Measurements from ENCODE around the gene MATK.
"Not testable (repeated sequence)": the region's sequence is repeated elsewhere in the genome, so short reads cannot be mapped to it uniquely, and the experiment has no call there.

Gene MATK

DNA sequence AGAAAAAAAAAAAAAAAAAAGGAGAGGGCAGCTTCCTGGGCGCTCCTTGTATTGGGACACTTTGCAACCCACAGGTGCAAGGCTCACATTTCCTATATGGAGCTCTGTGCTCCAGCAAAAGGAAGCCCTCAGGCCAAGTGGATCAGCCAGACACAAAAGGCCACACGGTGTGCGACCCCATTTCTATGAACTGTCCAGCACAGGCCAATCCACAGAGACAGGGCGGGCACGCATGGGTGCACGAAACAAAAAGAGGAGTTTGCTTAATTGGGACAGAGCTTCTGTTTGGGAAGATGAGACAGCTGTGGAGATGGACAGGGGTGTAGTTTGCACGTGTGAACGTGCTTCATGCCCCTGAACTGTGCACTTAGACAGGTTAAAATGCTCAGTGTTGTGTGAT, 31.6 kb upstream of the MATK start:
- ChIA-PET CTCF (interaction anchor here (1.0 to 1.9 kb wide), 3 partner anchors 9 to 24 kb away, joined by 3 to 8 read pairs (median 4); no protein-coding TSS in a partner anchor), POLR2A (no interaction called here)
- DNase-seq (ENCODE audit: extremely low spot score), result no peak
- no peak for TF ChIP-seq CTCF (IDR thresholded peaks at IDR 0.05; ENCODE audit: control extremely low read depth, extremely low read depth, low read depth, missing control alignments)

DNA sequence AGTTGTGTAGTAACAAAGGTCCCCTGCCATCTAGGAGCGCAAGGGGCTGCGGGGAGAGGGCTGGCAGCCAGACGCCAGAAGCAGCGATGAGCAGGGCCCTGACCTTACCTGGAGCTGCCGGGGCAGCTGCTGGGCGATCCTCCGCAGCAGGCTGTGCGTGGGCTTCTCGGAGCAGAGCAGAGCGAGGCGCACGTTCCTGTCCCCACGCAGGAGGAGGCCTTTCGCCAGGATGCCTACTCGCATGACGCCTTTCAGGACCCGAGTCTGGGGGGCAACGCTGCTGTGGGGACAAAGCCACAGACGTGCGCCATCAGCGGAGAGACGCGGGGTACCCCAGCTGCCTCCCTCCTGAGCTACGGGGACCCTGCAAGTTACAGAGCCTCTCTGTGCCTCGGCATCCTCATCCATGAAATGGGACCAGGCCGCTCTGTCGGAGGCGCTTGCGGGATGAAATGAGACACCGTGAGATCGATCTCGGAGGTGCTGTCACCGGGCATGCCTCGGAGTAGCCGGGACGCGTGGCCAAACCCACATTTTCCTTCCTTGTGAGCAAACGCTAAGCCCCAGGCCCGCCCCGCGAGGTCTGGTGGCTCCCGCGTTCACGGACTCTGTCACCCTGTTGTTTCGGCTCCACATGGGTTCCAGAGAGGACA, 30.5 kb upstream of the MATK start:
- POLR2A ChIA-PET, result no interaction called here
- CTCF ChIA-PET, result no interaction called here
- DNase-seq (ENCODE audit: extremely low spot score), result no peak
- TF ChIP-seq CTCF (IDR thresholded peaks at IDR 0.05; ENCODE audit: control extremely low read depth, extremely low read depth, low read depth, missing control alignments), result no peak

- CTCF ChIA-PET; POLR2A ChIA-PET; DNase-seq (ENCODE audit: extremely low spot score): not testable (repeated sequence)
These were observed 30.0 kb upstream of the MATK start for GRCh38 chr19:3816148-3816547.

DNA sequence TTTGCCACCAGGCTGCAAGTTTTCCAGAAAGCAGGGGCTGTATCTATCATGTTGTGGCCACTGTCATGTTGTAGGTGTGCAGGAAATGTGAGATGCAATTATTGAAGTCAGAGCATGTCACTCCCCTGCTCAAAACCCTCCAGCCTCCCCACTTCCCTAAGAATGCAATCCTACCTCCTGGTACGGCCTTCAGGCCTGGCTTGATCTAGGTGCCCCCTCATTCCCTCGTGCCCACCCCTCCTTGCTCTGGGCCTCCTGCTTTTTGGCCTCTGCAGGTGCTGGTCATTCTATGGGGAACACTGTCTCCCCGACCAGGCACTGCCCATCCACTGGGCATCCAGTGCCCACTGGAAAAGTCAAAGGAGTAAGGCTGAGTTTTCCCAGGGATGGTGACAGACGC, 28.5 kb upstream of the MATK start:
- ChIA-PET CTCF (no interaction called here), POLR2A (no interaction called here)
- no peak for TF ChIP-seq CTCF (IDR thresholded peaks at IDR 0.05; ENCODE audit: control extremely low read depth, extremely low read depth, low read depth, missing control alignments)
- no peak for DNase-seq (ENCODE audit: extremely low spot score)

DNA sequence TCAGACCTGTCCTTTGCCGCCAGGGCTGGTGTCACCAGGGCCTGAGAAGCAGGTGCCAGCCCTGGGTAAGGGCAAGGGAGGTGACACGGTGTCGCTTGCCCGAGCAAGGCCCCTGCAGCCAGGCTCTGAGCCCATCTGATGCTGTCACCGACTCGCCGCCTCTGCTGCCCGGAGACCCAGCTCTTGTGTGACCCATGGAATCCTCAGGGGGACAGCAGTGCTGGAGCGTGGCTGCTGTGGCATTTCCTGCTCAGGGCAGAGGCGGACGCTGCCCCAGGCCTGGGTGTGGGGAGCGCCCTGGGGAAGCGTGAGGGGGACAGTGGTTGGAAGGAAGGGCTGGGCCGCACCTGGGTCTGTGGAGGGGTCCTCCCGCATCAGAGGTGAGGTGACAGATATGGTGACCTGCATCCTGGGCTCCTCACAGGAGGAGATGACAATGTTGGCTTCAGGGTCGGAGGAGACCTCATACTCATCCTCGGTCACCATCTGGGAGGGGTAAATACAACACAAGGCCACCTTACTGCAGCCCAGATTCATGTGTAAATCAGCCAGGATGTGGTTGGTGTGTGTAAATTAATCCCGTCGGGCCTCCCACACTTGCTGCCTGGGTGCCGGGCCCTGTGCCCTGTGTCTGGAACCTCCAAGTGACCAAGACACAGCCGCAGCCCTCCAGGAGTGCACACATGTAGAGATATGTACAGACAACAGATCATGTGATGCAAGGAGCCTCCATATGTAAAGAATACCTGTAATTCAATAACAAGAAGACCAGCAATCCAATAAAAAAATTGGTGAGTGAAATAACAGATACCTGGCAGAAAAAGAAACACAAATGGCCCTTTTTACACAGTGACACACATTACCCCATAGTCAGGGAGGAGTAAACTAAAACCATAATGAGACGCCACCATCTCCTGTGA, 27.6 kb upstream of the MATK start:
- ChIA-PET POLR2A (no interaction called here), CTCF (interaction anchor here (2.5 kb wide), 1 partner anchor 8 kb away, joined by 23 read pairs; no protein-coding TSS in a partner anchor)
- DNase-seq (ENCODE audit: extremely low spot score), result no peak
- TF ChIP-seq CTCF (IDR thresholded peaks at IDR 0.05; ENCODE audit: control extremely low read depth, extremely low read depth, low read depth, missing control alignments), result no peak

GRCh38 chr19:3810708-3811355, 24.7 kb upstream of the MATK start:
- POLR2A ChIA-PET, result no interaction called here
- DNase-seq (ENCODE audit: extremely low spot score), result no peak
- TF ChIP-seq CTCF (IDR thresholded peaks at IDR 0.05; ENCODE audit: control extremely low read depth, extremely low read depth, low read depth, missing control alignments), result no peak
- CTCF ChIA-PET, result no interaction called here
